ENCODE measurements around the gene NGF.

NGF gene

GRCh38 chr1:115251856-115252255 is 86.2 kb downstream of the NGF start:
- TF ChIP-seq CTCF (IDR thresholded peaks at IDR 0.05; ENCODE audit: low read depth, low read length, missing control alignments), result no peak
- no peak overlapping the region for H3K4me3 ChIP-seq (ENCODE audit: low read depth, low read length)
- peak; percentile 86 for DNase-seq (ENCODE audit: low read depth)
- in situ Hi-C loops (cut with HindIII; ENCODE audit: low sequenced_read_pairs), result no loop called here

GRCh38 chr1:115251340-115251748 is 86.7 kb downstream of the NGF start:
- no peak for TF ChIP-seq CTCF (IDR thresholded peaks at IDR 0.05; ENCODE audit: low read depth, low read length, missing control alignments)
- in situ Hi-C loops (cut with HindIII; ENCODE audit: low sequenced_read_pairs), result no loop called here
- no peak overlapping the region for H3K4me3 ChIP-seq (ENCODE audit: low read depth, low read length)
- no peak for DNase-seq (ENCODE audit: low read depth)

GRCh38 chr1:115246526-115246925 is 91.5 kb downstream of the NGF start:
- TF ChIP-seq CTCF (IDR thresholded peaks at IDR 0.05; ENCODE audit: low read depth, low read length, missing control alignments), result no peak
- no peak for DNase-seq (ENCODE audit: low read depth)
- no peak overlapping the region for H3K4me3 ChIP-seq (ENCODE audit: low read depth, low read length)
- in situ Hi-C loops (cut with HindIII; ENCODE audit: low sequenced_read_pairs), result no loop called here

- no peak overlapping the region for H3K4me3 ChIP-seq (ENCODE audit: low read depth, low read length)
- in situ Hi-C loops (cut with HindIII; ENCODE audit: low sequenced_read_pairs), result no loop called here
- TF ChIP-seq CTCF (IDR thresholded peaks at IDR 0.05; ENCODE audit: low read depth, low read length, missing control alignments), result no peak
- DNase-seq (ENCODE audit: low read depth), result no peak
Observed at GRCh38 chr1:115245227-115245626, 92.8 kb downstream of the NGF start.

- H3K4me3 ChIP-seq (ENCODE audit: low read depth, low read length), result no peak overlapping the region
- no peak for TF ChIP-seq CTCF (IDR thresholded peaks at IDR 0.05; ENCODE audit: low read depth, low read length, missing control alignments)
- in situ Hi-C loops (cut with HindIII; ENCODE audit: low sequenced_read_pairs), result no loop called here
- DNase-seq (ENCODE audit: low read depth), result no peak
Observed at GRCh38 chr1:115242543-115242942, 95.5 kb downstream of the NGF start.

- TF ChIP-seq CTCF (IDR thresholded peaks at IDR 0.05; ENCODE audit: low read depth, low read length, missing control alignments), result no peak
- in situ Hi-C loops (cut with HindIII; ENCODE audit: low sequenced_read_pairs), result no loop called here
- H3K4me3 ChIP-seq (ENCODE audit: low read depth, low read length), result no peak overlapping the region
- no peak for DNase-seq (ENCODE audit: low read depth)
Observed at GRCh38 chr1:115241309-115241708, 96.7 kb downstream of the NGF start.

- DNase-seq (ENCODE audit: low read depth), result no peak
- in situ Hi-C loops (cut with HindIII; ENCODE audit: low sequenced_read_pairs), result no loop called here
- H3K4me3 ChIP-seq (ENCODE audit: low read depth, low read length), result no peak overlapping the region
- TF ChIP-seq CTCF (IDR thresholded peaks at IDR 0.05; ENCODE audit: low read depth, low read length, missing control alignments), result no peak
Observed at GRCh38 chr1:115240297-115240696, 97.8 kb downstream of the NGF start.

Data from astrocyte of the cerebellum (primary cell).